ENCODE results near the gene SRRM3.
"Not testable (repeated sequence)": the region's sequence is repeated elsewhere in the genome, so short reads cannot be mapped to it uniquely, and the experiment has no call there.

SRRM3 gene

DNA sequence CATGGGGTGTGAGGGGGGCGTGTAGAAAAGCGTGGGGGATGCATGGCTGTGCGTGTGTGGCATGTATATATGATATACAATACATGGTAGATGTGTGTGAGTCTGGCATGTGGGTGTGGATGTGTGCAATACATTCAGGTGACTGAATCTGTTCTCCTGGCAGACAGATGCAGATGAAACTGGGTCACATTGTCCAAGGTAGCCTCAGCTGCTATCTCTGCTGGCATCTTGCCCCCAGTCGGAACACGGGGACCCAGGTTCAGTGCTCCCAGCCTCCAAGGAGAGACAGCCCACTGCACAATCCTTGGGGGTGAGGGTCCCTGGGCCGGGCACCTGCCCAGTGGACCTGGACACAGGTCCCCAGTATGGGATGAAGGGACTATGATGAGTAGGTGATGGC, 12.4 kb upstream of the SRRM3 start:
- DNase-seq (ENCODE audit: low spot score), result no peak

DNA sequence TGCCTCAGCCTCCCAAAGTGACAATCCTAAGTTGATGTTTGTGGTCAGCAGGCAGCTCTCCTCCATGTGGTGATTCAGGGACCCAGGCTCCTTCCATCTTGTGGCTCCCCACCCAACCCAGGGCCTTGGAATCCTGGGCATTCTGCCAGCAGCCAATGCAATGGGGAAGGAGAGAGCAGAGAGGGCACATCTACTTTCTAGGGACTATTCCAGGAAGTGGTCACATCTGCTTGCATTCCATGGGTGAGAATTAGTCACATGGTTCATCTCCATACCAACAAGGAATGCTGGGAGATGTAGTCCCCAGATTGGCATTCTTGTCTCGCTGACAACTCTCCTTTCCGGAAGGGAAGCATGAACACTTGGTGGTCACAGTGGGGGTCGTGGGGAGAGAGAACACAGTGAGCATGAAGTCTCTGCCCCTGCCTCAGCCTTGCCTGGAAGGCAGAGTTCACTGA, 9.9 kb upstream of the SRRM3 start:
- no peak for DNase-seq (ENCODE audit: low spot score)

DNA sequence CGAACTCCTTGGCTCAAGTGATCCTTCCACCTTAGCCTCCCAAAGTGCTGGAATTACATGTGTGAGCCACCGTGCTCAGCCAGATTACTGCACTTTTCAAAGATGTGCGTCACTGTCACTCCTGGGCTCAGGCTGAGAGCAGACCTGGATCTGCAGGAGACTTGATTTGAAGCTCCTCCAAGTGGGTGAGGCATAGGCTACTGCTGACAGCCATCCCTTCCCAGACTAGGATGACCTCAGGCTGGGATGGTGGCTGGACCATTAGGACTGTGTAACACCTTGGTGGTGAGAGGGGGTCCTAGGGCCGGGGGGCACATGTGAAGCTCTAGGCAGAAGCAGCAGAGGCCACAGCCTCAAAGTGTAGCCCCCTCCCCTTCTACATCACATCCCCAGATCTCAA, 8.2 kb upstream of the SRRM3 start:
- DNase-seq (ENCODE audit: low spot score), result no peak

DNA sequence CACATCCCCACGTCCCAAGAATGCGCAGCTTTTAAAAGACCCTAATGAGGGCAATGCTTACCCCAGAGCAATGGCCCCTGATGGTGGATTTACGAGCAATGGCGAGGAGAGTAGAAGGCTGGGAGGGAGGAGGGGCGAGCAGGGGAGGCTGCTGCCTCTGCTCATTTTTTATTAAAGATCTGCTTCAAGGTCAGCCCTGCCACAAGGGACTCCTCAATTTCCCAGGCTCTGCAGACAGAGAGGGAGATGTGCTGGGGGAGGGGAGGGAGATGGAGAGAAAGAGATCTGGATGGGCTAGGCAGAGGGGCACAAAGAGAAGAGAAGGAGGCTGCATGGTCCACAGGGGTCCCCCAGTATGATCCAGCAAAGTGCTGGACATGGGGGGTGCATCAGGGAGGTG, 7.8 kb upstream of the SRRM3 start:
- DNase-seq (ENCODE audit: low spot score), result no peak

DNA sequence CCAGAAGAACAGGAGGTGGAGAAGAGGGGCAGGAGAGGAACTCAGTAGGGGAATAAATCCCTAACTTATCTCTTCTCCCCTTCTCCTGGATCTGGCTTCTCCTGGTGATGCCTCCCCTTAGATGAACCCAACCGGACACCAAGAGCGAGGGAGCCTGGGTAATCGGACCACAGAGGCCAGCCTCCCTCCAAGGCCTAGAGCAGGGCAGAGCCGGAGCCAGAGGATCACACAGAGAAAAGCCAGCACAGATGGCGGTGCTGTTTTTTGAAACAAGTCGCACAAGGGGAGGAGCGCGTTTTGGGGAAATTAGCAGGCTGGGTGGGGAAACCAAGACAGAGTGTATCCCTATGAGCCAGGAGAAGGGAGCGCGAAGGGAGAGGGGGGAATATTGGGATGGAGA, 4.9 kb upstream of the SRRM3 start:
- DNase-seq (ENCODE audit: low spot score), result no peak

DNA sequence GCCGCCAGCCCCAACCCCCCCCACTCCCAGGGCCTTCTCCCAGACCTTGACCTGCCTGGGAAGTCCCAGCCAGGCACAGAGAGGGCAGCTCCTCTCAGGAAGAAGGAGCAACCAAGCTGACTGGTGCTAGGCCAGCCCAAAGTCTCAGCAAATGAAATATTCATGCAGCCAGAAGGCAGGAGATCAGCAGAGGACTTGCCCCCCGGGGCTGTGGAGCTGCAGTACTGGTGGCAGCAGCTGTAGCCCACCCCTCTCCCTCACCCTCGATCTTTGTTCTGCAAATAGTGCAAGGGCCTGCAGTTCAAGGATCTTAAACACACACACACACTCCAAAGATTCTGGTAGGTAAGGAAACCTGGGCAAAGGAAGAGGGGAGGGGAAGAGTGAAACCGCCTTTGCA, 3.5 kb upstream of the SRRM3 start:
- DNase-seq (ENCODE audit: low spot score), result no peak

DNA sequence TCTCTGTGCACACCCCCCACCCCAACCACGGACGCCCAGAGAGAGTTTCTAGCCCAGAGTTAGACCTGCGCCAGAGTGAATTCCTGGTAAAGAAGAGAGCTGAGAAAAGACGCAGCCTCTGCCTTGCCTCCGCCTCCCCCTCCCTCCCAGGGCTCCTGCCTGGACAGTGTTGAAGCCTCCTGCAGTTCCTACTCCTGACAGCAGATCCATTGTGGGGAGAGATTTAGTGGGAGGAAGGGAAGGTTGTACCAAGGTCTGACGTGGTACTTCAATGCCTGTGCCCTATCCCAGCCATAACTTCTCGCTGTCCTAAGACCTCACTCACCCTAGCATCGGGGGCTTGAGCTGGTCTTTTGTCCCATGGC, 952 bp downstream of the SRRM3 start:
- no peak for DNase-seq (ENCODE audit: low spot score)

DNA sequence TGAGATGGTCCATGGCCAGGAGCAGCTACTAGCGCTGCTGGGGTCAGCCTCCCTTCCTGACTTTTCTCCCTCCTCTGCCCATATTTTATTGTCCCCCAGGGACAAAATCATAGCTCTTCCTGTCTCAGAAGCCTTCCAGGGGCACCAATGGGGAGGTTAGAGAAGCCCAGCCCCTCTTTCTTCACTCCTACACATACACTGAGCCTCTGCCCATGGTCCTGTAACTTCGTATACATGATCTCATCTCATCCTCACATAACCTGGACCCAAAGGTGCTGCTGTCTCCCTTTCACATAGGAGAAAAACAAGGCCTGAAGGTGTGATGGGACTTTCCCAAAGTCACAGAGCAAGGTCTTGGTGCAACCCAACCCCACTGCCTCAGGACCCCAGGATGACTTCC, 2.5 kb downstream of the SRRM3 start:
- DNase-seq (ENCODE audit: low spot score), result no peak

DNA sequence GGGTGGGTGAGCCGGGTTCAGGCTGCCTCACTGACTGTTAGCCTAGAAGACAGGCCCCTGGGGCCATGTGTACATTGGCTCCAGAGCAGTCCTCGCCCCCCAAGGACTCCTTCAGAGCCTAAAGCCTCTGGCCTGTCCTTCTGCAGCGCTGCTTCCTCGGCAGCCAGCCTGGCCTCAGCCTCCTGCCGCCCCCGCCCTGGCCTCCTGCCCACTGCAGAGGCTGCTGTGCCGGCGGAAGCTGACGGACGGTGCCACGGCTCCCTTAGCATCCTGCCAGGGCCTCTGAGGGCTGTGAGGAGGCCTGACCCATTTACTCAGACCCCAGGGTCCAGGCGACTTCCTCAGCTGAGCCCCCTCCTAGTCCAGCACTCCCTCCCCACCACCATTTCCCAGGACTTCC, 4.9 kb downstream of the SRRM3 start:
- no peak for DNase-seq (ENCODE audit: low spot score)

DNA sequence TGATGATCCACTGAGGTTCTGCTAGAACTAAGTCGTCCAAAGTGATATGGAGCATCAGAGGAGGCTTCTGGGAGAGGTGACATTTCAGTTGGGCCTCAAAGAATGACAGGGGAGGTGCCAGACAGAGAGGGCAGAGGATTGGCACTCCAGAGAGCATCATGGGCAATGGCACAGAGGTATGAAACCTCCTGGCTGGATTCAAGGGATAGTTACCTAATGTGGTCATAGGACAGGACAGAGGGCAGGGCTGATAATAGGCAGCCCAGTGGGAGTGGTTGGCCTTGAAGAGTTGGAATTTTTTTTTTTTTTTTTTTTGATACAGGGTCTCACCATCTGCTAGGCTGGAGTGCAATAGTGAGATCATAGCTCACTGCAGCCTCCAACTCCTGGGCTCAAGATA, 7.6 kb downstream of the SRRM3 start:
- no peak for DNase-seq (ENCODE audit: low spot score)

DNA sequence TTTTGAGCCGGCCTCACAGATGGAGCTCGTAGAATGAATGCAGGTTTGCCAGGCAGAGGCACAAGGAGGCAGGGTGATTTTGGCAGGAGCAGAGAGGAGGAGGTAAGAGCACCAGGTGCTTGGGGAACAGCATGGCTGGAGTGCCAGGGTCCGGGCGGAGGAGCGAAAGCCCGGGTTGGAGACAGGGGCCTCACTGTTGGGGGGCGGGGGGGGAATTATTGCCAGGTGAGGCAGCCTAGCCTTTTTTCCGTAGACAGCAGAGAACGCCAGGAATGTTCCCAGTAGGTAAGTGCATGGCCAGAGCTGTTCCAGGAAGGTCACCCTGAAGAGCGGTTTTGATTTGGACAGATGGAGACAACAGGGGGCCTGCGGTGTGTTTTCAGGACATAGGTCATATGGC, 9.5 kb downstream of the SRRM3 start:
- DNase-seq (ENCODE audit: low spot score), result no peak

DNA sequence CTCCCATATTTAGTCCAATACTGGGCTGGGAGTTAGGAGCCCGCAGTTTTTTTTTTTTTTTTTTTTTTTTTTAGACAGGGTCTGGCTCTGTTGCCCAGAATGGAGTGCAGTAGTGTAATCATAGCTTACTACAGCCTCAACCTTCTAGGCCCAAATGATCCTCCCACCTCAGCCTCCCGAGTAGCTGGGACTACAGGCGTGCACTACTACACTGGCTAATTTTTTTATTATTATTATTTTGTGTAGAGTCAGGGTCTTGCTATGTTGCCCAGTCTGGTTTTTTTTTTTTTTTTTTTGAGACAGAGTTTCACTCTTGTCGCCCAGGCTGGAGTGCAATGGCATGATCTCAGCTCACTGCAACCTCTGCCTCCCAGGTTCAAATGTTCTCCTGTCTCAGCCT, 13.7 kb downstream of the SRRM3 start:
- DNase-seq (ENCODE audit: low spot score), result not testable (repeated sequence)

DNA sequence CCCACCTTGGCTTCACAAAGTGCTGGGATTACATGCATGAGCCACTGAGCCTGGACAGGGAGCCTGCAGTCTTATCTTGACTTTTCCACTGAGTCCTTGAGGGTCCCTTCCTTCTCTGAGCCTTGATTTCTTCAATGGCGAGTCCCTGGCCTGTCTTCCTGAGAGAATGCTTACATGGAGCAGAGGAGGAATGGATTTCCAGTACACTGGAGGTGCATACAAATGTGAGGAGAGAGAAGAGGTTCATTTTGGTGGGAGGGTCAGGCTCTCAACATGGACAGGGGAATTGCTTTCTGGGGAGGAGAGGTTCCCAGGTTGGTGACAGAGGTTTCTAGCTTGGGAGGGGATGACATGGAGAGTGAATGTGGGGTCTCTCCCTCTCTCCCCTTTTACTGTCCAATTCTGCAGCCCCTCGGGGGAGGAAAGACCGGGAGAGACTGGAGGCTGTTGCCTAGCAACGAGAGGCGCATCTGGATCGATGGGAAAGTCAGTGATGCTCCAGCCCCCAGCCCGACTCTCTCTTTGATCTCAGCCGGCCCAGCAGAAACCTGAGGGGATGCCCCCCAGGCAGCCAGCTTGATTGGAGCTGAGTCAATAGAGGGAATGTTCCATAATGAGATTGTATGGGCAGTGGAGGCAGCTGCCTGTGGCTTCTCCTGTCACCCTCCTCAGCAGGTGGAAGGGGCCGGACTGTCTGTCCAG, 14.8 kb downstream of the SRRM3 start:
- no peak for DNase-seq (ENCODE audit: low spot score)

DNA sequence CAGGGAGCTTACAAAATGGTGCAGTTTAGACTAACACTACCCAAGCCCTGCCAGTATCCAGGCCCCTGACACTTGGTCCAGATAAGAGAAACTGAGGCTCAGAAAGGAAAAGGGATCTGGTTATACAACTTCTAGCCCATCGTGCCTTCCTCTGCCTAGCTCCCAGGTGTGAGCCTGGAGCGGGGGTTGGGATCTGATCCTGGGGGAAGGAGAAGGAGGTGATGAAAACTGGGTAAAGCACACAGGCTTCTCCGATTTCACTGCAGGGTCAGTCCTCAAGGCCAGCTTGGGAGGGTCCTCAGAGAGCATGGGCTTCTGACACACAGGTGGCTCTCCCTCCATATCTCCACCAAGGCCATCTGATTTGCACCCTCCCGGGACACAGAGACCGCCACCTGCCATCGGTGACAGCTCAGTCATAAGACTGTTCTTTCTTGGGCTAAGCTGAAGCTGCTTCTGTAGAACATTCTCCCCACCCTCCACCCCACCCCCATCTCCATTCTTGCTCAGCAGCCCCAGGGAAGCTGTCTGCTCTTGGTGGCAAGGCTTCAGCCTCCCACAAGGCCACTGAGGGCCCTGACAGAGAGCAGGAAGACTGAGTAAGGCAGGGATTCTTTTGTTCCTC, 16.4 kb downstream of the SRRM3 start:
- DNase-seq (ENCODE audit: low spot score), result no peak

DNA sequence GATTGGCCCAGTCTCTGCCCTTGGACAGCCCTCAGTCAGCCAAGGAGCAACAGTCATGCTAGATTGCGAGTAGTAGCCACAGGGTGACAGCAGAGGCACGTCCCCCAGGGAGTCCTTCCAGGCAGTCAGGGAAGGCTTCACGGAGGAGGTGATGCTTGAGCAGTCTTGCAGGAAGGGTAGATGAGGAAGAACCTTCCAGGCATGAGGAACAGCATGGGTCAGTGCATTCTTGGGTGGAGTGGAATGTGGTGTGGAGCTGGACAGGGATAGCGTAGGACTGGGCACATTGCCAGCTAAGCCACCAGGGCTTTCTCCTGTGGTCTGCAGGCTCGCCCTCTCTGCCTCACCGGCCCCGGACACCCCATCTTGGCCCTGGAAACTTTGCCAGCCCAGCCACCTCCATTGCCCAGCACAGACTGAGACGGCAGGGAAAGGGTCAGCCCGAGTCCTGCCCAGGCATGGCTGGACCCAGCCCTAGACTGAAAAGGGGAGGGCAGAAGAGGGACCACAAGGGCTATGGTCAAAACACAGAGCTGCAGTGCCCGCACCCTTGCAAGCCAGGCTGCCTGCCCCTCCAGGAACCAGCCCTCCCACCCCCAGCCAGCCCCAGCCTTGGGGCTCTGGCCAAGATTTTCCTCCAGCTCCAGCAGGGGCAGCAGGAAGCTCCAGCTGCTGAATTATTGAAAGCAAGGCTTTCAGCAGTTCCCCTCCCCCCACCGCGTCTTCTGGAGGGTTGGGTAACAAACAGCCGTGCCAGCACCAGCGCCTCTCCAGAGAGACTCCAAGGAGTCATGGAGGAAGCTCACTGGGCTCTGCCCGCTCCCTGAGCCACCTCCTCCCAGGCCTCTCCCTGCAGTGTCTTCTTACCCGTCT, 18.7 kb downstream of the SRRM3 start:
- no peak for DNase-seq (ENCODE audit: low spot score)

DNA sequence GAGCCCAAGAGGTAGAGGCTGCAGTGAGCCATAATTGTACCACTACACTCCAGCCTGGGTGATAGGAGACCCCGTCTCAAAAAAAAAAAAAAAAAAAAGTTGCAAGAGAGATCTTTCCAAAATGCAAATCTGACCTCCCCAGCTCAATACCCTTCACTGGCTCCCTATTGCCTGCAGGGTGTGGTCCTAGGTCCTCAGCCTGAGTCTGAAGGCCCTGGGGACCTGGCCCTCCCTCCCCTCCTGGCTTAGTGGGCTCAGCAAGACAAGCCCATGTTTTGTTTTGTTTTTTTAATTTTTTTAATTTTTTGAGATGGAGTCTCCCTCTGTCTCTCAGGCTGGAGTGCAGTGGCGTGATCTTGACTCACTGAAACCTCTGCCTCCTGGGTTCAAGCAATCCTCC, 20.6 kb downstream of the SRRM3 start:
- no peak for DNase-seq (ENCODE audit: low spot score)

DNA sequence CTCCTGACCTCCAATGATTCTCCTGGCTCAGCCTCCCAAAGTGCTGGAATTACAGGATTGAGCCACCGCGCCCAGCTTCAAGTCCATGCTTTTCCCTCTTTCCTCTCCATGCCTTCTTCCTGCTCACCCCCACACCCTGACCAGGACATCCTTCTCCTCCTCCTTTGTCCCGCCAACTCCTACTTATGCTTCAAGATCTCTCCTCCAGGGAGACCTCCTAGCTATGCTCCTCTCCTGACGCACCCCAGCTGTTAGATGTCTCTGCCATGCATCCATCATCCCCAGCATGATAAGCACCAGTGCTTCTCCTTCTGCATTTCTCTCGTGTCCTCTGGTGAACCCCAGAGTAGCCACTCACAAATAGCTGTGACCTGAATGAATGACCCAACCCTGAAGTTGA, 21.1 kb downstream of the SRRM3 start:
- DNase-seq (ENCODE audit: low spot score), result no peak

DNA sequence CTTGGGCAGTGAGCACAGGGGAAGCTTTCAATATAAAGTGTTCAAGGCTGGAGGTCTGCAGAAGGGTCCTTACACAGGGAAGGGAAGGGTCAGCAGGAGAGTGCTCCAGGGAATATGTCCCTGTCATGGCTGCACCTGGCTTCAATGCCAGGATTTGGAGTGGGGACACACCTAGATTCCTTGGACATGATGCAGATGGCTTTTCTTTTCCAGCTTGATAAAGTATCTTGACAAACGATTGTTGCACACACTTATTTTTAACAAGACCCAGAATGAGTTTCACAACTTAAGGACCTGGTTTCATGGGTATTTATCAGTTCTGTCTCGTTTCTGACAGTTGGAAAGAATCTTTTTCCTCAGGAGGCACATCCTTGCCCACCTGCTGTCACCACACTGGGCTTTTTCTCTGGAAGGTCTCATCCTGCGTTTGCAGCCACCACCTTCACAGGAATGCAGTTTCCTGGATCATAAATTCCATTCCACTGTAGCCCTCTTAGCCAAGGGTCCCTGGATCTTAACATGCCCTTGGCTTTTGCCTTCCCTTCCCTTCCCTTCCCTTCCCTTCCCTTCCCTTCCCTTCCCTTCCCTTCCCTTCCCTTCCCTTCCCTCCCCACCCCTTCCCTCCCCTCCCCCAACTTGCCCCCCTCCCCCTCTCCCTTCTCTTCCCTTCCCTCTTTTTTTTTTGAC, 21.7 kb downstream of the SRRM3 start:
- DNase-seq (ENCODE audit: low spot score), result no peak

DNA sequence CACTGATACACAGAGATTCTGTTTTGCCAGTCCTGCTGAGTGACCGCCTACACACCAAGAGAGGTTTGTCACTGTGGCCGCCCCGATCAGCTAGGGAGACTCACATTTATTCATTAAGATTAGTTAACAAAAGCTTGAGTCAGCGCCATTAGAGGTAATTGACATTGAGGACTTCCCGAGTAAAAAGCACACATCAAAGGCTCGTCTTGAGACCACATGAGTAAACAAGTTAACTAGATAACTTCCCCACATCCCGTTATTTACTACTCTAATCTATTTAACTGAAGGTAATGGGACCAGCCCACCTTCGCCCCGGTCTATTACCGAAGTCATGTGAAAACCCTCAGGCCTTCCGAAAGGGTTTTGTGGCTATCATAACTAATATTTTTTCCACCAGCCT, 23.0 kb downstream of the SRRM3 start:
- no peak for DNase-seq (ENCODE audit: low spot score)

DNA sequence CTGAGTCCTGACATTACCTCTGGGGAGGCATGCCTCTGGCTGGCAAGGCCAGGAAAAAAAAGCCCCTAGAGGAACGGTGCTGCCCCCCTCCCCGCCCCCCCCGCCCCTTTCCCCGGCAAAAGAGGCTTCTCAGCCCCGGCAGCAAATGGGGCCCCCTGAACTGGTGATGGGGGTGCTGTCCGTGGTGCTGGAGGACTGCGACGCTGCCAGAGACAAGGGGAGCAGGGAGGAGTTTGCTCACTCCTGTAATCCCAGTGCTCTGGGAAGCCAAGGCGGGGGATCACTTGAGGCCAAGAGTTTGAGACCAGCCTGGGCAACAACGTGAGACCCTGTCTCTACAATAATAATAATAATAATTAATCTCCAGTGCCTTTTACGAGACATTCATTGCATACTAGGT, 23.7 kb downstream of the SRRM3 start:
- DNase-seq (ENCODE audit: low spot score), result peak; percentile 41

DNA sequence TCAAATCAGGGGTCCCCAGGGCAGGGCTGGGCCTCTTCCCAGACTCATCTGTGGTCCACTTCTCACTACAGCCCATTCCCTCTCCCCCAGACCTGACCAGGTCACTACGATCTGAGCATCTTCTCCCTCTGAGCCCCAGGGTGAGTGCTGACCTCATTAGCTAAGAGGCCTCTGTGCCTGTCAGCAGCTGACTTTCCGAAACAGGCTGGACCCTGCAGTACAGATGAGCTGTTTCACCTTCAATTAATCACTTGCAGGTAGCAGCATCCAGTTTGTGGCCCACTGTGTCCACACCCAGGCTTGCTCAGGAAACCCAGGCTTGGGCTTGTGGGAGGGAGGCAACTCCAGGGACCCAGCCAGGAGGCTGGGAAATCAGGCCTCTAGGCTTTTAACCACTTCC, 24.3 kb downstream of the SRRM3 start:
- no peak for DNase-seq (ENCODE audit: low spot score)

DNA sequence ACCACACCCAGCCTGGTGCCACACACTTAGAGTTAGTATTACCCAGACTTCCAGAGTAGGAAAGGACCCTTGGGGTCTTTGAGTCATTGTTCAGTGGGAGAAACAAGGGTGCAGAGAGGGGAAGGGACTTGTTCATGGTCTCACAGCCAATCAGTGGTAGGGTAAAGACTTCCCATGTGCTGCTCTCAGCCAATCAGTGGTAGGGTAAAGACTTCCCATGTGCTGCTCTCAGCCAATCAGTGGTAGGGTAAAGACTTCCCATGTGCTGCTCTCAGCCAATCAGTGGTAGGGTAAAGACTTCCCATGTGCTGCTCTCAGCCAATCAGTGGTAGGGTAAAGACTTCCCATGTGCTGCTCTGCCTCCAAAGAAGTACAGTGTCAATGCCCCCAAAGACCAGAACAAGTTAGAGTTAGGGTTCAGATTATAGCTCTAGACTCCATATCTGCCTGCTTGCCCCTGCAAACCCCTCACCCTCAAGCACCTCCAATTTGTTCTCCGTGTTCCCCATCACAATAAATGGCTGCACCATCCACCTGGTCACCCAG, 25.3 kb downstream of the SRRM3 start:
- not testable (repeated sequence) for DNase-seq (ENCODE audit: low spot score)

Measured in HuH-7.5 (cell line).